DND-41 (cell line): ENCODE measurements around the gene NETO2.

Experiments used
- ATAC-seq: fragments of 200-7000 bp; cut with Tn5 transposase; 3 replicates; pipeline ENCODE4 v1.9.1; 2021; ENCODE audit warnings: low read depth; ENCODE audit not compliant: insufficient read depth
- DNase-seq: peaks from one replicate; pipeline ENCODE4 v3.0.0-alpha.2; 2020
- H2AFZ ChIP-seq: 2 replicates; pipeline ENCODE4 v1.6.0; 2012; ENCODE audit warnings: low read depth, low read length
- H3K27ac ChIP-seq: 2 replicates; pipeline ENCODE4 v1.5.1; 2012; ENCODE audit warnings: low read length, inconsistent platforms
- H3K27me3 ChIP-seq: fragments of 200-600 bp; sonication (generic); 2 replicates; pipeline ENCODE4 v1.6.0; 2012; ENCODE audit warnings: low read length, mild to moderate bottlenecking, inconsistent platforms; ENCODE audit not compliant: insufficient read depth, poor library complexity
- H3K36me3 ChIP-seq: 2 replicates; pipeline ENCODE4 v1.5.1; 2012; ENCODE audit warnings: low read length, inconsistent platforms; ENCODE audit not compliant: insufficient read depth
- H3K4me1 ChIP-seq: 2 replicates; pipeline ENCODE4 v1.5.1; 2012; ENCODE audit warnings: mild to moderate bottlenecking, low read length; ENCODE audit not compliant: insufficient read depth
- H3K4me2 ChIP-seq: 2 replicates; pipeline ENCODE4 v1.6.0; 2012; ENCODE audit warnings: mild to moderate bottlenecking, moderate library complexity, low read length, inconsistent platforms; ENCODE audit not compliant: insufficient read depth
- H3K4me3 ChIP-seq, 2 experiments: fragments of 200-600 bp in 1 of 2; shearing (Covaris generic) in 1 of 2; 2 replicates each; pipeline ENCODE4 v1.5.1; 2012 to 2016; ENCODE audit warnings: inconsistent platforms in 2 of 2, low read length in 2 of 2, mild to moderate bottlenecking in 2 of 2, low read depth in 1 of 2, moderate library complexity in 1 of 2
- H3K79me2 ChIP-seq: 2 replicates; pipeline ENCODE4 v1.6.0; 2012; ENCODE audit warnings: low read length, inconsistent platforms; ENCODE audit not compliant: insufficient read depth
- H3K9ac ChIP-seq: 2 replicates; pipeline ENCODE4 v1.6.0; 2012; ENCODE audit warnings: low read depth, mild to moderate bottlenecking, inconsistent platforms, low read length, moderate library complexity
- H3K9me3 ChIP-seq: 2 replicates; pipeline ENCODE4 v1.5.1; 2012; ENCODE audit warnings: low read length, moderate library complexity, mild to moderate bottlenecking, inconsistent platforms; ENCODE audit not compliant: insufficient read depth, severe bottlenecking
- H4K20me1 ChIP-seq: 2 replicates; pipeline ENCODE4 v1.6.0; 2012; ENCODE audit warnings: low read length; ENCODE audit not compliant: insufficient read depth
- EZH2 ChIP-seq: IDR thresholded peaks from 3 replicates; pipeline ENCODE4 v1.6.1; 2012; ENCODE audit warnings: borderline replicate concordance, low read depth, mild to moderate bottlenecking, moderate library complexity, low read length, inconsistent platforms; ENCODE audit not compliant: severe bottlenecking
- TF ChIP-seq, protein P1 (sequence below): IDR thresholded peaks from 2 replicates; pipeline ENCODE4 v1.5.1; 2012; ENCODE audit warnings: borderline replicate concordance, low read length, moderate library complexity, mild to moderate bottlenecking; ENCODE audit not compliant: poor library complexity, severe bottlenecking; ENCODE audit errors: extremely low read depth

The NETO2 gene

GRCh38 chr16:47069841-47070584 is 73.7 kb downstream of the NETO2 start:
- no peak overlapping the region for H3K27ac ChIP-seq
- no peak for ATAC-seq
- TF ChIP-seq, protein P1, sequence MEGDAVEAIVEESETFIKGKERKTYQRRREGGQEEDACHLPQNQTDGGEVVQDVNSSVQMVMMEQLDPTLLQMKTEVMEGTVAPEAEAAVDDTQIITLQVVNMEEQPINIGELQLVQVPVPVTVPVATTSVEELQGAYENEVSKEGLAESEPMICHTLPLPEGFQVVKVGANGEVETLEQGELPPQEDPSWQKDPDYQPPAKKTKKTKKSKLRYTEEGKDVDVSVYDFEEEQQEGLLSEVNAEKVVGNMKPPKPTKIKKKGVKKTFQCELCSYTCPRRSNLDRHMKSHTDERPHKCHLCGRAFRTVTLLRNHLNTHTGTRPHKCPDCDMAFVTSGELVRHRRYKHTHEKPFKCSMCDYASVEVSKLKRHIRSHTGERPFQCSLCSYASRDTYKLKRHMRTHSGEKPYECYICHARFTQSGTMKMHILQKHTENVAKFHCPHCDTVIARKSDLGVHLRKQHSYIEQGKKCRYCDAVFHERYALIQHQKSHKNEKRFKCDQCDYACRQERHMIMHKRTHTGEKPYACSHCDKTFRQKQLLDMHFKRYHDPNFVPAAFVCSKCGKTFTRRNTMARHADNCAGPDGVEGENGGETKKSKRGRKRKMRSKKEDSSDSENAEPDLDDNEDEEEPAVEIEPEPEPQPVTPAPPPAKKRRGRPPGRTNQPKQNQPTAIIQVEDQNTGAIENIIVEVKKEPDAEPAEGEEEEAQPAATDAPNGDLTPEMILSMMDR, result no peak
- no peak for TF ChIP-seq EZH2
- H3K9ac ChIP-seq, result no peak overlapping the region
- H2AFZ ChIP-seq, result no peak overlapping the region
- DNase-seq, result no peak
- H4K20me1 ChIP-seq, result no peaks in the 10 kb centered on the region
- no peaks in the 10 kb centered on the region for H3K36me3 ChIP-seq
- H3K9me3 ChIP-seq, result no peaks in the 10 kb centered on the region
- H3K79me2 ChIP-seq, result no peaks in the 10 kb centered on the region
- no peak overlapping the region for H3K4me2 ChIP-seq
- no peaks in the 10 kb centered on the region for H3K4me1 ChIP-seq
- H3K4me3 ChIP-seq, result no peak overlapping the region
- no peaks in the 10 kb centered on the region for H3K27me3 ChIP-seq

- no peaks in the 10 kb centered on the region for H3K79me2 ChIP-seq
- no peak overlapping the region for H3K4me3 ChIP-seq
- H4K20me1 ChIP-seq, result no peaks in the 10 kb centered on the region
- H3K27me3 ChIP-seq, result no peaks in the 10 kb centered on the region
- TF ChIP-seq, protein P1, result no peak
- no peak for TF ChIP-seq EZH2
- H3K27ac ChIP-seq, result no peak overlapping the region
- H2AFZ ChIP-seq, result no peak overlapping the region
- no peaks in the 10 kb centered on the region for H3K9me3 ChIP-seq
- no peak overlapping the region for H3K4me2 ChIP-seq
- no peaks in the 10 kb centered on the region for H3K36me3 ChIP-seq
- DNase-seq, result no peak
- ATAC-seq, result no peak
- H3K4me1 ChIP-seq, result no peaks in the 10 kb centered on the region
- no peak overlapping the region for H3K9ac ChIP-seq
Measured at GRCh38 chr16:47069313-47069712, 74.4 kb downstream of the NETO2 start.

GRCh38 chr16:47067203-47067602 is 76.5 kb downstream of the NETO2 start:
- Histone ChIP-seq H3K36me3 (no peaks in the 10 kb centered on the region), H2AFZ (no peak overlapping the region), H3K4me2 (no peak overlapping the region), H3K4me3 (no peak overlapping the region), H3K9ac (no peak overlapping the region), H3K27ac (no peak overlapping the region), H3K9me3 (no peaks in the 10 kb centered on the region), H4K20me1 (no peaks in the 10 kb centered on the region), H3K4me1 (no peaks in the 10 kb centered on the region), H3K27me3 (no peaks in the 10 kb centered on the region), H3K79me2 (no peaks in the 10 kb centered on the region)
- ATAC-seq, result no peak
- DNase-seq, result no peak
- TF ChIP-seq, protein P1, result no peak
- TF ChIP-seq EZH2, result no peak
